Measurements from ENCODE around the gene SPSB4.

Gene SPSB4

DNA sequence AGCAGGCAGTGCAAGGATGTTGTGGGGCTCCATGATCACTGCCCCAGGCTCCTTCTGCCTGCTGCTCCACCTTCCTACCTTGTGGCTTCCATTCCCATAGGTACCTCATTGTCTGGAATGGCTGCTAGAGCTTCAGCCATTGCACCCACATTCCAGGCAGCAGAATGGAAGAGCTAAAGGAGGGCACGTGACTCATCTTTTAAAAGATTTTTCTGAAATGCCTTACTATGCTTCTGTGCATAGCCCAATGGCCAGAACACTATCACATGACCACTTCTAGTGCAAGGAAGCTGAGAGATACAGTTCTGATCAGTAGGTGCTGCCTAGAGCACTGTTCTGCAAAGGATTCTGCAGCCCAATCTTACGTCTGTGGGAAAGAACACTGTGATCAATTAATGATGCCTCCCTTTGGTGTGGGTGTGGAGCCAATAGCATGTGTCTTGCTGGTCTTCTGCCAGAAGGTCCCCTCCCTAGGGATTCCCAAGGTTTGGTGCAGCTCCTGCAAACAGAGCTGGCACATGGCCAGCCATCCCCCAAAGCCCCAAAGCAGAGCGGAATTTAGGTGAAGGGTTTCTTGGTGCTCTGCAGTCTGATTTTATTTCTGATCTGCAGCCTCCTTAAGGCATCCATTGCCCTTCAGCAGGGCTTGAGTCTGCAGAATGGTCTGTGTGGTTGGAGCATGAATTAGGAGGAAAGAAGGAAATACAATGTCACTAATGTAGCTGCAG, 34.4 kb downstream of the SPSB4 start:
- Histone ChIP-seq H3K4me3 (ENCODE audit: low read depth, low read length) (no peak overlapping the region), H3K4me1 (peaks cover 38% of the 10 kb centered on the region), H3K9ac (no peak overlapping the region), H3K79me2 (peaks cover 6% of the 10 kb centered on the region), H3K4me2 (ENCODE audit: low read length) (no peak overlapping the region), H3K36me3 (ENCODE audit: control insufficient read depth, insufficient read depth, low read length) (no peaks in the 10 kb centered on the region), H2AFZ (no peak overlapping the region), H3K27ac (no peak overlapping the region), H3K27me3 (ENCODE audit: control insufficient read depth, insufficient read depth, low read length) (no peaks in the 10 kb centered on the region), H3K9me3 (ENCODE audit: control insufficient read depth, low read length) (no peaks in the 10 kb centered on the region)
- TF ChIP-seq, protein P1, sequence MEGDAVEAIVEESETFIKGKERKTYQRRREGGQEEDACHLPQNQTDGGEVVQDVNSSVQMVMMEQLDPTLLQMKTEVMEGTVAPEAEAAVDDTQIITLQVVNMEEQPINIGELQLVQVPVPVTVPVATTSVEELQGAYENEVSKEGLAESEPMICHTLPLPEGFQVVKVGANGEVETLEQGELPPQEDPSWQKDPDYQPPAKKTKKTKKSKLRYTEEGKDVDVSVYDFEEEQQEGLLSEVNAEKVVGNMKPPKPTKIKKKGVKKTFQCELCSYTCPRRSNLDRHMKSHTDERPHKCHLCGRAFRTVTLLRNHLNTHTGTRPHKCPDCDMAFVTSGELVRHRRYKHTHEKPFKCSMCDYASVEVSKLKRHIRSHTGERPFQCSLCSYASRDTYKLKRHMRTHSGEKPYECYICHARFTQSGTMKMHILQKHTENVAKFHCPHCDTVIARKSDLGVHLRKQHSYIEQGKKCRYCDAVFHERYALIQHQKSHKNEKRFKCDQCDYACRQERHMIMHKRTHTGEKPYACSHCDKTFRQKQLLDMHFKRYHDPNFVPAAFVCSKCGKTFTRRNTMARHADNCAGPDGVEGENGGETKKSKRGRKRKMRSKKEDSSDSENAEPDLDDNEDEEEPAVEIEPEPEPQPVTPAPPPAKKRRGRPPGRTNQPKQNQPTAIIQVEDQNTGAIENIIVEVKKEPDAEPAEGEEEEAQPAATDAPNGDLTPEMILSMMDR (IDR thresholded peaks at IDR 0.05), result no peak

DNA sequence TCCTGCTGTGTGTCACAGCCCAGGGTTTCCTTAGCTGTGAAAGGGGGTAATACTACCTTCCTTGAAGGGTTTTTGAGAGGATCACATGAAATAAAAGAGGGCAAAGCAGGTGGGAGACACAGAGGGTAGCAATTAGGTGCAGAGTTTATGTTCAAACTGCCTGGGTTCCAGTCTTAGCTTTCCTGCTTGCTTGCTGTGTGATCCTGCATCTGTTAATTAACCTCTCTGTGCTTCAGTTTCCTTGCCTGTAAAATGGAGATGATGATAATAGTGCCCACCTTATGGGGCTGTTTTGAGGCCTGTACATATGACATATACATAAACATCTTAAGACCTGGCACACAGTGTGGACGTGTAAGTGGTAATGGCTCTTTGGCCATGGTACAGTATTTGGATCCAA, 35.0 kb downstream of the SPSB4 start:
- no peak overlapping the region for H3K4me3 ChIP-seq (ENCODE audit: low read depth, low read length)
- H3K9me3 ChIP-seq (ENCODE audit: control insufficient read depth, low read length), result no peaks in the 10 kb centered on the region
- peaks cover 6% of the 10 kb centered on the region for H3K79me2 ChIP-seq
- no peaks in the 10 kb centered on the region for H3K27me3 ChIP-seq (ENCODE audit: control insufficient read depth, insufficient read depth, low read length)
- H3K9ac ChIP-seq, result no peak overlapping the region
- peaks cover 45% of the 10 kb centered on the region for H3K4me1 ChIP-seq
- H3K27ac ChIP-seq, result no peak overlapping the region
- H3K4me2 ChIP-seq (ENCODE audit: low read length), result no peak overlapping the region
- H2AFZ ChIP-seq, result no peak overlapping the region
- TF ChIP-seq, protein P1 (IDR thresholded peaks at IDR 0.05), result no peak
- H3K36me3 ChIP-seq (ENCODE audit: control insufficient read depth, insufficient read depth, low read length), result no peaks in the 10 kb centered on the region

DNA sequence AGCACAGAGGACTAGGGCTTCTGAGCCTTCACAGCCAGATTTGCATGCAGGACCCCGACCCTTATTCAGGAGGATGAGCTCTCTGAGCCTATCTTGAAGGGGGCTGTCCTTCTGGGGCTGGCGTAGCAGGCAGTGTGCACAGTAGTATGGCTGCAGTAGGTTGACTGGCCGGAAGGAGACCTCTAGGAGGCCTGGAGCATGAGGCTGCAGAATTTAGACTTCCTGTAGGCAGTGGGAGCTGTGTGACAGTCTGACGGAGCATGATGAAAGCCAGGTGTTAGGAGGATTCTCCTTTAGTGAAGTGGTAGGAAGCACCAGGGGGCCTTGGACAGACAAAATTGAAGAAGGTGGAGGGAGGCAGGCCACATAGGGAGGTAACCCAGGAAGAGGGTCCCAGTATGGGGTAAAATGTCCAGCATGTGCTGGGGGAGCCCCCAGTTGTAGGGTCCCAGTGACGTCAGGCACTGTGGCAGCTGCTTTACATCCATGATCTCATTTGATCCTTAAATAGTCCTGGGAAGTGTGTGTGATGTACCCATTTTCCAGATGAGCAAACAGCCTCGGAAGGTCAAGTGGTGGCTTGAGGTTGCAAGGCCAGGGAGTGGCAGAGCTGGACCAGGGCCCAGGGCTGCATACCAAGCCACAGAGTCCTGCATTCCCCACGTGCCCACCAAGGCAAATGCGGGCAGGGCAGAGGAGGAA, 36.1 kb downstream of the SPSB4 start:
- H3K79me2 ChIP-seq, result peaks cover 3% of the 10 kb centered on the region
- no peak overlapping the region for H2AFZ ChIP-seq
- no peaks in the 10 kb centered on the region for H3K36me3 ChIP-seq (ENCODE audit: control insufficient read depth, insufficient read depth, low read length)
- H3K4me3 ChIP-seq (ENCODE audit: low read depth, low read length), result no peak overlapping the region
- no peak overlapping the region for H3K4me2 ChIP-seq (ENCODE audit: low read length)
- no peaks in the 10 kb centered on the region for H3K27me3 ChIP-seq (ENCODE audit: control insufficient read depth, insufficient read depth, low read length)
- H3K9ac ChIP-seq, result no peak overlapping the region
- TF ChIP-seq, protein P1 (IDR thresholded peaks at IDR 0.05), result no peak
- H3K4me1 ChIP-seq, result peaks cover 54% of the 10 kb centered on the region
- no peak overlapping the region for H3K27ac ChIP-seq
- H3K9me3 ChIP-seq (ENCODE audit: control insufficient read depth, low read length), result no peaks in the 10 kb centered on the region

DNA sequence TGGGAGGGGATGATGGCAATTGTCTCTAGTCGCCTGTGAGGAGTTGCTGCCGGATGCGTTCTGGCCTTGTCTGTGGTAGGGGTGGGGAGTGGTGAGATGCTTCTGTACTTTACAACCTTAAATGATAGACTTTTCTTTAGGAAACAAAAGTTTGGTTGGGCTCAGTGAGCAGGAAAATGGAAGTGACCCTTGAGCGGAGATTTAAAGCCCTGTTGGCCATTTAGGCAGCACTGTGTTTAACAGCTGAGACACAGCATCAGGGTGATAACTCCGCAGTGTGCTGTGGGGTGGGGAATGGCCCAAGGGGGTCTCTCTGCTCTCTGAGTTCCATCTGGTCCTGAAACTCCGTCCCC, 36.6 kb downstream of the SPSB4 start:
- H3K9ac ChIP-seq, result no peak overlapping the region
- H3K27ac ChIP-seq, result no peak overlapping the region
- H2AFZ ChIP-seq, result no peak overlapping the region
- TF ChIP-seq, protein P1 (IDR thresholded peaks at IDR 0.05), result no peak
- no peak overlapping the region for H3K4me2 ChIP-seq (ENCODE audit: low read length)
- no peaks in the 10 kb centered on the region for H3K36me3 ChIP-seq (ENCODE audit: control insufficient read depth, insufficient read depth, low read length)
- H3K9me3 ChIP-seq (ENCODE audit: control insufficient read depth, low read length), result no peaks in the 10 kb centered on the region
- H3K4me1 ChIP-seq, result peaks cover 55% of the 10 kb centered on the region
- peaks cover 3% of the 10 kb centered on the region for H3K79me2 ChIP-seq
- H3K4me3 ChIP-seq (ENCODE audit: low read depth, low read length), result no peak overlapping the region
- no peaks in the 10 kb centered on the region for H3K27me3 ChIP-seq (ENCODE audit: control insufficient read depth, insufficient read depth, low read length)

Data from parathyroid adenoma (tissue), 2 donors.